ENCODE data around the gene NEUROD2.
"Not testable (repeated sequence)": the region's sequence is repeated elsewhere in the genome, so short reads cannot be mapped to it uniquely, and the experiment has no call there.

The NEUROD2 gene

GRCh38 chr17:39595294-39595693, 12.4 kb downstream of the NEUROD2 start:
- peaks cover 0 to 32% (median 18%) of the 10 kb centered on the region in 4 donors for H3K4me1 ChIP-seq
- no peak for DNase-seq
- H3K27me3 ChIP-seq, result peaks cover 4 to 84% of the 10 kb centered on the region in 2 donors
- intact Hi-C loops (cut with DNase I; ENCODE audit: low total_unique reads), result no loop called here
- H3K9me3 ChIP-seq, result no peaks in the 10 kb centered on the region
- no peak overlapping the region for H3K4me3 ChIP-seq
- H3K27ac ChIP-seq, result no peak overlapping the region
- no peaks in the 10 kb centered on the region for H3K36me3 ChIP-seq
- no peak for TF ChIP-seq CTCF (IDR thresholded peaks at IDR 0.05)

GRCh38 chr17:39593371-39593770, 14.3 kb downstream of the NEUROD2 start:
- Histone ChIP-seq H3K4me3 (no peak overlapping the region), H3K27me3 (peaks cover 0 to 65% of the 10 kb centered on the region in 2 donors), H3K4me1 (peaks cover 0 to 18% (median 5%) of the 10 kb centered on the region in 4 donors), H3K36me3 (no peaks in the 10 kb centered on the region), H3K27ac (no peak overlapping the region), H3K9me3 (no peaks in the 10 kb centered on the region)
- TF ChIP-seq CTCF (IDR thresholded peaks at IDR 0.05), result no peak
- DNase-seq, result no peak
- intact Hi-C loops (cut with DNase I; ENCODE audit: low total_unique reads), result no loop called here

- no peaks in the 10 kb centered on the region for H3K36me3 ChIP-seq
- peaks cover 0 to 56% of the 10 kb centered on the region in 2 donors for H3K27me3 ChIP-seq
- H3K4me3 ChIP-seq, result no peak overlapping the region
- DNase-seq, result no peak
- H3K9me3 ChIP-seq, result no peaks in the 10 kb centered on the region
- intact Hi-C loops (cut with DNase I; ENCODE audit: low total_unique reads), result no loop called here
- peaks cover 0 to 8% (median 0%) of the 10 kb centered on the region in 4 donors for H3K4me1 ChIP-seq
- H3K27ac ChIP-seq, result no peak overlapping the region
- TF ChIP-seq CTCF (IDR thresholded peaks at IDR 0.05), result no peak
Observed at GRCh38 chr17:39591958-39592954, 15.5 kb downstream of the NEUROD2 start.

- H3K27me3 ChIP-seq, result peaks cover 0 to 35% of the 10 kb centered on the region in 2 donors
- DNase-seq; H3K4me1 ChIP-seq; H3K27ac ChIP-seq; H3K4me3 ChIP-seq; intact Hi-C loops (cut with DNase I; ENCODE audit: low total_unique reads); H3K9me3 ChIP-seq; H3K36me3 ChIP-seq: not testable (repeated sequence)
Observed at GRCh38 chr17:39590180-39590579, 17.5 kb downstream of the NEUROD2 start.

DNA sequence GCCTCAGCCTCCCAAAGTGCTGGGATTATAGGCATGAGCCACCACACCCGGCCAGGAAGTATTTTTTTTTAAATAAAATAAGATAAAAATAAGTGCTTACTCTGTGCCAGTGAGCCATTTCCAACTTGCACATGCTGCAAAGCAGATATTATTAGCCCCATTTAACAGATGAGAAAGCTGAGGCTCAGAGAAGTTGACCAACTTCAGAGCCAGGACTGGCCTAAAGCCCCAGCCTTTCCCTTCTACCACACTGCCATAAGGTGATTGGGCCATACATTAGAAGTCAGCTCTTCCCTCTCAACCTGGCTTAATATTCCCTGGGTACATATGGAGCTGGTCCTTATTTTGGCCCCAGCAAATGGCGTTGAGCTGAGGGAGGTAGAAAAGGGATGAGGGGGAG, 25.1 kb downstream of the NEUROD2 start:
- no peak for TF ChIP-seq CTCF (IDR thresholded peaks at IDR 0.05)
- intact Hi-C loops (cut with DNase I; ENCODE audit: low total_unique reads), result no loop called here

GRCh38 chr17:39581759-39582085, 26.0 kb downstream of the NEUROD2 start:
- intact Hi-C loops (cut with DNase I; ENCODE audit: low total_unique reads), result no loop called here
- no peaks in the 10 kb centered on the region for H3K36me3 ChIP-seq
- no peak overlapping the region for H3K4me3 ChIP-seq
- H3K27ac ChIP-seq, result no peak overlapping the region
- peaks cover 0 to 3% of the 10 kb centered on the region in 2 donors for H3K27me3 ChIP-seq
- H3K4me1 ChIP-seq, result no peaks in the 10 kb centered on the region
- DNase-seq, result no peak
- no peak for TF ChIP-seq CTCF (IDR thresholded peaks at IDR 0.05)
- no peaks in the 10 kb centered on the region for H3K9me3 ChIP-seq

More for the DNA sequence above, 25.1 kb downstream of the NEUROD2 start:
- H3K27ac ChIP-seq, result no peak overlapping the region
- H3K4me3 ChIP-seq, result no peak overlapping the region
- no peak for DNase-seq
- no peaks in the 10 kb centered on the region for H3K9me3 ChIP-seq
- peaks cover 0 to 3% of the 10 kb centered on the region in 2 donors for H3K27me3 ChIP-seq
- no peaks in the 10 kb centered on the region for H3K36me3 ChIP-seq
- no peaks in the 10 kb centered on the region for H3K4me1 ChIP-seq

Data from tibial artery (tissue), 4 donors.